A549 (cell line): ENCODE results near the gene SDF4. TPM values are rescaled to one million over a fixed set of nuclear protein-coding genes. Genes with fewer than 3 reads are reported as not detected.

Experiments used
- ATAC-seq, 2 experiments: fragments of 200-7000 bp in 1 of 2; fragments of >200 bp in 1 of 2; cut with Nextera tagmentation in 1 of 2; cut with Tn5 transposase in 1 of 2; 3 replicates each; pipeline versions ENCODE4 v1.8.0 to v1.9.1; 2018 to 2020; ENCODE audit warnings: mild to moderate bottlenecking in 1 of 2, moderate library complexity in 1 of 2
- CTCF ChIA-PET: fragments of 300-600 bp; sonication (Branson Sonifier 250); formaldehyde crosslinking; extraction: SDS; loops from one replicate; lab custom pipeline; 2021; ENCODE audit warnings: antibody characterized with exemption, inconsistent platforms; lab: Yijun Ruan, JAX
- POLR2A ChIA-PET: fragments of 350-600 bp; formaldehyde crosslinking; extraction: SDS; loops from one replicate; lab custom pipeline; 2021; ENCODE audit warnings: antibody characterized with exemption, inconsistent platforms; lab: Yijun Ruan, JAX
- DNase-seq, 2 experiments: peaks; one replicate each; pipeline versions ENCODE4 v3.0.0 to v3.0.0-alpha.2; 2011 to 2016; ENCODE audit warnings: low read depth in 1 of 2, low spot score in 1 of 2
- FAIRE-seq: peaks from 2 replicates; lab custom pipeline; 2011; peaks lifted over from hg19 to GRCh38; lab: Jason Lieb, UNC
- H3K27ac ChIP-seq, 2 experiments: fragments of >200 bp; sonication (Bioruptor Twin); formaldehyde crosslinking; 3 replicates each; pipeline ENCODE4 v1.5.1; 2016 to 2017
- H3K4me1 ChIP-seq: fragments of >200 bp; sonication (Bioruptor Twin); formaldehyde crosslinking; 3 replicates; pipeline ENCODE4 v1.6.1; 2016
- H3K4me2 ChIP-seq: fragments of >200 bp; sonication (Bioruptor Twin); formaldehyde crosslinking; 3 replicates; pipeline ENCODE4 v1.6.1; 2016
- H3K4me3 ChIP-seq: fragments of >200 bp; sonication (Bioruptor Twin); formaldehyde crosslinking; 3 replicates; pipeline ENCODE4 v1.5.1; 2016
- H3K9me3 ChIP-seq: fragments of >200 bp; sonication (Bioruptor Twin); formaldehyde crosslinking; 3 replicates; pipeline ENCODE4 v1.6.1; 2016
- EP300 ChIP-seq, 2 experiments: fragments of >200 bp; sonication (Bioruptor Twin); formaldehyde crosslinking; IDR thresholded peaks; 2 replicates in 1 of 2; 3 replicates in 1 of 2; pipeline ENCODE4 v1.6.1; 2016 to 2017
- ESRRA ChIP-seq: fragments of 150-350 bp; IDR thresholded peaks from 2 replicates; pipeline ENCODE4 v1.6.1; 2014; ENCODE audit warnings: mild to moderate bottlenecking, low read length, borderline replicate concordance
- FOSB ChIP-seq: fragments of 250-450 bp; sonication (Bioruptor Pico); IDR thresholded peaks from 2 replicates; pipeline ENCODE4 v1.5.0; 2020; ENCODE audit warnings: mild to moderate bottlenecking, moderate library complexity
- FOSL2 ChIP-seq, 2 experiments: fragments of 450-650 bp in 1 of 2; fragments of >200 bp in 1 of 2; sonication (Bioruptor Twin) in 1 of 2; formaldehyde crosslinking; IDR thresholded peaks; 2 replicates each; pipeline versions ENCODE4 v1.5.0 to v1.6.1; 2016 to 2020; ENCODE audit warnings: mild to moderate bottlenecking in 1 of 2, moderate library complexity in 1 of 2
- GATA3 ChIP-seq: IDR thresholded peaks from 2 replicates; pipeline ENCODE4 v1.6.1; 2012; ENCODE audit warnings: borderline replicate concordance
- HOXB13 ChIP-seq: fragments of 250-450 bp; sonication (Bioruptor Pico); IDR thresholded peaks from 2 replicates; pipeline ENCODE4 v1.5.0; 2020; ENCODE audit warnings: low read depth, mild to moderate bottlenecking, moderate library complexity
- JUN ChIP-seq, 2 experiments: fragments of >200 bp; sonication (Bioruptor Twin); formaldehyde crosslinking; IDR thresholded peaks; 2 replicates in 1 of 2; 3 replicates in 1 of 2; pipeline ENCODE4 v1.6.1; 2016 to 2017
- JUNB ChIP-seq: fragments of >200 bp; sonication (Bioruptor Twin); formaldehyde crosslinking; IDR thresholded peaks from 2 replicates; pipeline ENCODE4 v1.6.1; 2016
- KDM5A ChIP-seq: fragments of 200-600 bp; sonication (generic); IDR thresholded peaks from 2 replicates; pipeline ENCODE4 v1.6.1; 2016; ENCODE audit warnings: antibody characterized with exemption, mild to moderate bottlenecking
- MYC ChIP-seq: IDR thresholded peaks from 2 replicates; pipeline ENCODE4 v1.6.1; 2012; ENCODE audit warnings: mild to moderate bottlenecking, inconsistent platforms, low read length, improper control_type of control experiment, borderline replicate concordance
- NFE2L2 ChIP-seq: fragments of 150-350 bp; conservative IDR thresholded peaks from 2 replicates; pipeline ENCODE4 v1.6.1; 2014; ENCODE audit warnings: low read length
- POLR2AphosphoS2 ChIP-seq: conservative IDR thresholded peaks from 2 replicates; pipeline ENCODE4 v1.6.1; 2012; ENCODE audit warnings: low read length, improper control_type of control experiment, inconsistent platforms
- RAD21 ChIP-seq, 2 experiments: fragments of >200 bp in 1 of 2; sonication (Bioruptor Twin) in 1 of 2; formaldehyde crosslinking in 1 of 2; IDR thresholded peaks in 1 of 2; conservative IDR thresholded peaks in 1 of 2; 2 replicates in 1 of 2; 3 replicates in 1 of 2; pipeline ENCODE4 v1.6.1; 2012 to 2018; ENCODE audit warnings: inconsistent platforms in 1 of 2
- RARB ChIP-seq: fragments of 250-450 bp; sonication (Bioruptor Pico); IDR thresholded peaks from 2 replicates; pipeline ENCODE4 v1.8.0; 2021; ENCODE audit warnings: mild to moderate bottlenecking, moderate library complexity
- RCOR1 ChIP-seq: fragments of 150-350 bp; IDR thresholded peaks from 2 replicates; pipeline ENCODE4 v1.6.1; 2014; ENCODE audit warnings: antibody characterized with exemption, low read length, low read depth
- ZC3H11A ChIP-seq: fragments of 450-650 bp; IDR thresholded peaks from 2 replicates; pipeline ENCODE4 v1.6.1; 2014; ENCODE audit warnings: antibody characterized with exemption, mild to moderate bottlenecking
- ZFP36 ChIP-seq: fragments of 450-650 bp; IDR thresholded peaks from 2 replicates; pipeline ENCODE4 v1.6.1; 2014; ENCODE audit warnings: borderline replicate concordance; ENCODE audit not compliant: partially characterized antibody
- WGBS: methylation state at CpG from one replicate; pipeline ENCODE4 v1.1.6; 2017; ENCODE audit errors: missing lambda C conversion rate; 5-methylcytosine and 5-hydroxymethylcytosine counted together
- polyA plus RNA-seq, 4 experiments: library from polyadenylated mRNA; depleted of rRNA in 3 of 4; stranded (reverse); fragments of >200 nt; fragmentation: RNase III in 1 of 4; extraction: RNeasy Plus Mini Kit Qiagen cat#74134 plus additional on column Dnase treatment in 1 of 4; gene quantifications; 2 replicates in 3 of 4; 3 replicates in 1 of 4; pipeline ENCODE4 v1.2.3, GENCODE V29; 2011 to 2017
- TF ChIP-seq, protein P1 (sequence below): IDR thresholded peaks from 2 replicates; pipeline ENCODE4 v1.6.1; 2012; ENCODE audit warnings: low read depth, borderline replicate concordance
- TF ChIP-seq, protein P2 (sequence below): fragments of 450-650 bp; IDR thresholded peaks from 2 replicates; pipeline ENCODE4 v1.6.1; 2014; ENCODE audit warnings: antibody characterized with exemption

SDF4 gene
- polyA plus RNA-seq, 2 of the 4 experiments (the other 2 are of a cell fraction): 58.3 to 97.4 TPM

DNA sequence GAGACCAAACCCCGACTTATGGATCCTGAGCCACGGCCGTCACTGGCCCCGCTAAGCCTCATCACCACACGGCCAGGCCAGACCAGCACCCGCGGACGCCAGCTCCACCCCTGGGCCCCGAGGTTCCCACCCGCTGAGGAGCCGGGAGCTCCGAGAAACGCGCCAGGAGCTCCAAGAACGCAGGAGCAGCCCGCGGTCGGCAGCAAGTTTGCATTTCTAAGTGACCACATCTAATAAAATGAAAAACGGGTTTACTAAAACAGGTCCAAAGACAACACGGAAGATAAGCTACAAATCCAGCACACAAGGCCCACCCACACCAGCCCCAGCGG lies 22.8 kb upstream of the SDF4 start:
- ChIA-PET POLR2A (no interaction called here), CTCF (interaction anchor here (0.8 to 1.7 kb wide), 3 partner anchors 11 to 133 kb away, joined by 3 read pairs; no protein-coding TSS in a partner anchor)
- no peak for TF ChIP-seq JUN (IDR thresholded peaks at IDR 0.05)
- ATAC-seq (no peak), FAIRE-seq (no peak), DNase-seq (no peak)
- Histone ChIP-seq H3K4me3 (no peak overlapping the region), H3K9me3 (no peaks in the 10 kb centered on the region), H3K4me2 (no peak overlapping the region), H3K4me1 (no peaks in the 10 kb centered on the region), H3K27ac (no peak overlapping the region)
- 95% methylated on average over 17 of the region's 21 CpGs for WGBS

DNA sequence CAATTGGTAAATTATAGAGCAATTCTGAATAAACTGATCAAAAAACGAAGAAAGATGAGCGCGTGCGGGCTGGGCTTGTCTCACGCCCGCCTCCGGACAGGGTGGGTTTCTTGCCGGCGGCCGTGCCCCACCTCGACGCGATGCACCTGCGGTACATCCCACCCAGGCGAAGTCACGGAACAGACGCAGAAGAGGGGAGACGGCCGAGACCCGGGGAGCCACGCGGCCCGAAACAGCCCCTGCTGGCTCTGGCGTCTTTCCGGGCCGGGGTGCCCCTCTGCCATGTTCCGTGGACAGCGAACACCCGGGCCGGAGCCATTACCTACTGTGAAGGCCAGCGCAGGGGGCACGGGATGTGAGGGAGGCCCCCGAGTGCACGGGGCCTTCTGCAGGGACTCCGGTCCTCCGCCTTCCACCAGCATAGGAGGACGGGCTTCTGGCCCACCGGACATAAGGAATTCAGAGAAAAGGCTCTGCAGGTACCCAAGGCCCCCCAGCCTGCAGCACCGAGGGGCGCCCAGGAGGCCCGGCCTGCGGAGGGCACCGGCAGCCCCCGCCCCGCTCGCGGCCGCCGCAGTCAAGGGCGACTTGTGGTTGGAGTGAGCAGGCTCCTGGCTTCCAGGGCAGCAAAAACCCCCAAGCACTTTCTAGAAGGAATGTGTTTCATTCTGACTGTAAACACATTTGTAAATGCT lies 22.3 kb upstream of the SDF4 start:
- FAIRE-seq (no peak), ATAC-seq (no peak), DNase-seq (no peak)
- ChIA-PET CTCF (interaction anchor here (0.8 to 1.7 kb wide), 3 partner anchors 10 to 133 kb away, joined by 3 read pairs; no protein-coding TSS in a partner anchor), POLR2A (no interaction called here)
- Histone ChIP-seq H3K9me3 (no peaks in the 10 kb centered on the region), H3K27ac (no peak overlapping the region), H3K4me2 (no peak overlapping the region), H3K4me1 (no peaks in the 10 kb centered on the region), H3K4me3 (no peak overlapping the region)
- 96% methylated on average over 37 of the region's 50 CpGs for WGBS
- TF ChIP-seq RCOR1: no peak
- TF ChIP-seq HOXB13 (CRISPR knock-in tag): no peak
- TF ChIP-seq JUNB: no peak
- TF ChIP-seq FOSL2 (IDR thresholded peaks at IDR 0.05): no peak
- TF ChIP-seq FOSL2 (CRISPR knock-in tag; IDR thresholded peaks at IDR 0.05): no peak
- TF ChIP-seq POLR2AphosphoS2: no peak
- TF ChIP-seq RAD21 (conservative IDR thresholded peaks at IDR 0.05 in 1 of 2, IDR thresholded peaks at IDR 0.05 in 1 of 2): no peak
- TF ChIP-seq MYC: no peak

DNA sequence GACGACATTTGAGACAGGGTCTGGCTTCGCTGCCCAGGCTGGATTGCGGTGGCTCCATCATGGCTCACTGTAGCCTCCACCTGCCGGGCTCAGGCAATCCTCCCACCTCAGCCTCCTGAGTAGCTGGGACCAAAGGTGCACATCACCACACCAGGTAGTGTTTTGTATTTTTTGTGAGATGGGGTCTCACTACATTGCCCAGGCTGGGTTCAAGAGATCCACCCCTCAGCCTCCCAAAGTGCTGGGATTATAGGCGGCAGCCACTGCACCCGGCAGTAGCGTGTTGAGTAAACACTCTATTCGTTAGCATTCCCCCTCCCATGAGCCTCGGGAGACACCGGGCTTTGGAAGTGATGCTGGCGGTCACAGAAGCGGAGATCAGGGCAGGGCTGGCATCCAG lies 21.5 kb upstream of the SDF4 start:
- DNase-seq (no peak), ATAC-seq (no peak), FAIRE-seq (no peak)
- no peaks in the 10 kb centered on the region for H3K4me1 ChIP-seq
- TF ChIP-seq JUN (IDR thresholded peaks at IDR 0.05) (no peak), MYC (no peak), GATA3 (no peak), FOSB (CRISPR knock-in tag) (no peak), HOXB13 (CRISPR knock-in tag) (no peak), NFE2L2 (no peak), ZC3H11A (no peak), ZFP36 (no peak), RARB (CRISPR knock-in tag) (no peak)
- TF ChIP-seq, protein P1, sequence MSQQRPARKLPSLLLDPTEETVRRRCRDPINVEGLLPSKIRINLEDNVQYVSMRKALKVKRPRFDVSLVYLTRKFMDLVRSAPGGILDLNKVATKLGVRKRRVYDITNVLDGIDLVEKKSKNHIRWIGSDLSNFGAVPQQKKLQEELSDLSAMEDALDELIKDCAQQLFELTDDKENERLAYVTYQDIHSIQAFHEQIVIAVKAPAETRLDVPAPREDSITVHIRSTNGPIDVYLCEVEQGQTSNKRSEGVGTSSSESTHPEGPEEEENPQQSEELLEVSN: no peak
- TF ChIP-seq, protein P2, sequence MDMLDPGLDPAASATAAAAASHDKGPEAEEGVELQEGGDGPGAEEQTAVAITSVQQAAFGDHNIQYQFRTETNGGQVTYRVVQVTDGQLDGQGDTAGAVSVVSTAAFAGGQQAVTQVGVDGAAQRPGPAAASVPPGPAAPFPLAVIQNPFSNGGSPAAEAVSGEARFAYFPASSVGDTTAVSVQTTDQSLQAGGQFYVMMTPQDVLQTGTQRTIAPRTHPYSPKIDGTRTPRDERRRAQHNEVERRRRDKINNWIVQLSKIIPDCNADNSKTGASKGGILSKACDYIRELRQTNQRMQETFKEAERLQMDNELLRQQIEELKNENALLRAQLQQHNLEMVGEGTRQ: no peak
- ChIA-PET POLR2A (no interaction called here), CTCF (no interaction called here)
- no peak overlapping the region for H3K4me2 ChIP-seq
- no peak overlapping the region for H3K4me3 ChIP-seq
- no peak overlapping the region for H3K27ac ChIP-seq
- H3K9me3 ChIP-seq: no peaks in the 10 kb centered on the region
- 96% methylated on average over 9 of the region's 12 CpGs for WGBS

DNA sequence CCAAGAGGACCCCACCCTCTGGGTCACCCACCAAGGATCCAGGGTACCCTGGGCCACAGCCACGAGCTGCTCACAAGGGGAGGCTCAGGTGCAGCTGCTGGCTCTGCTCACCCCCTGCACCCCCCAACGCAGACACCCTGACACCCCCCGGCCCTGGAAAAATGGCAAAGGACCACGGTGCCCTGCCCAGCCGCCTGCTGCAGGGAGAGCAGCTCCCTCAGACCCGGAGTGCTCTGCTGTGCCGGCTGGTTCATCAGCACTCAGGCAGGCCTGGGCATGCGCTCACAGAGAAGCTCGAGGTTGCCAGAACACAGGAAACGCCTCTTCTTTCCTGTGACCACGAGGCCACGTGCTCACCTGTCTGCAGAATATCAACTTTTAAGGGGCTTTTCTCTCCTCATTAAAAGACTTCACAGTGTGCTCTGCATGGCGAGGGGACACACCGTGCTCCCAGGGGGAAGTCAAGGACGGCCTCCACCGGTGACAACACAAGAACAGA lies 19.0 kb upstream of the SDF4 start:
- FAIRE-seq (no peak), ATAC-seq (peak in 1 of 2 experiments; percentile 22; a peak in 2 of 6 replicates), DNase-seq (no peak)
- WGBS: 99% methylated on average over 10 of the region's 16 CpGs
- H3K4me1 ChIP-seq: no peaks in the 10 kb centered on the region
- no peaks in the 10 kb centered on the region for H3K9me3 ChIP-seq
- no peak overlapping the region for H3K4me2 ChIP-seq
- H3K4me3 ChIP-seq: no peak overlapping the region
- CTCF ChIA-PET: interaction anchor here (0.6 to 3.7 kb wide), 7 partner anchors 10 to 309 kb away, joined by 3 to 34 read pairs (median 3); no protein-coding TSS in a partner anchor
- H3K27ac ChIP-seq: peak overlapping the region in 1 of 2 experiments; percentile 53; a peak in 2 of 6 replicates
- POLR2A ChIA-PET: no interaction called here
- TF ChIP-seq KDM5A: no peak
- TF ChIP-seq EP300 (IDR thresholded peaks at IDR 0.05): no peak
- TF ChIP-seq, protein P2: no peak
- no peak for TF ChIP-seq ESRRA
